Fibroblast of lung (primary cell): ENCODE results near the gene DNAH14. TPM values are rescaled to one million over a fixed set of nuclear protein-coding genes. Genes with fewer than 3 reads are reported as not detected.

ENCODE experiments used
- DNase-seq, 2 donors: peaks; one replicate each; pipeline versions ENCODE4 v3.0.0 to v3.0.0-alpha.2; 2010; ENCODE audit warnings: low read depth in 2 of 2
- H2AFZ ChIP-seq: 2 replicates; pipeline ENCODE4 v1.5.1; 2012; ENCODE audit warnings: low read length, control low read depth, inconsistent platforms
- H3K27ac ChIP-seq: 2 replicates; pipeline ENCODE4 v1.5.1; 2011; ENCODE audit warnings: low read length, control low read depth; ENCODE audit not compliant: insufficient read depth
- H3K27me3 ChIP-seq: 2 replicates; pipeline ENCODE4 v1.5.1; 2011; ENCODE audit warnings: mild to moderate bottlenecking, low read length; ENCODE audit not compliant: control insufficient read depth, insufficient read depth
- H3K36me3 ChIP-seq: 2 replicates; pipeline ENCODE4 v1.5.1; 2011; ENCODE audit warnings: low read length; ENCODE audit not compliant: control insufficient read depth, insufficient read depth
- H3K4me1 ChIP-seq: 2 replicates; pipeline ENCODE4 v1.5.1; 2011; ENCODE audit warnings: low read length; ENCODE audit not compliant: control insufficient read depth, insufficient read depth; ENCODE audit errors: extremely low read depth
- H3K4me2 ChIP-seq: 2 replicates; pipeline ENCODE4 v1.5.1; 2011; ENCODE audit warnings: low read length, control low read depth; ENCODE audit not compliant: insufficient read depth; ENCODE audit errors: extremely low read depth
- H3K4me3 ChIP-seq, 4 experiments: fragments of 200-600 bp in 1 of 4; sonication (generic) in 1 of 4; replicated peaks in 1 of 4; 2 replicates each; pipeline ENCODE4 v1.5.1; 2011 to 2016; ENCODE audit warnings: low read length in 4 of 4, low read depth in 3 of 4, mild to moderate bottlenecking in 3 of 4, control low read depth in 2 of 4, inconsistent platforms in 1 of 4, mixed read lengths in 1 of 4; ENCODE audit not compliant: insufficient read depth in 1 of 4; ENCODE audit errors: control extremely low read depth in 1 of 4
- H3K79me2 ChIP-seq: 2 replicates; pipeline ENCODE4 v1.5.1; 2012; ENCODE audit warnings: mild to moderate bottlenecking, low read length, inconsistent platforms; ENCODE audit not compliant: control insufficient read depth, insufficient read depth
- H3K9ac ChIP-seq: 2 replicates; pipeline ENCODE4 v1.5.1; 2011; ENCODE audit warnings: mild to moderate bottlenecking, low read length, control low read depth; ENCODE audit not compliant: insufficient read depth
- H3K9me3 ChIP-seq: 2 replicates; pipeline ENCODE4 v1.5.1; 2012; ENCODE audit warnings: low read depth, low read length; ENCODE audit not compliant: control insufficient read depth, insufficient read depth
- H4K20me1 ChIP-seq: 2 replicates; pipeline ENCODE4 v1.5.1; 2011; ENCODE audit warnings: low read length; ENCODE audit not compliant: control insufficient read depth, insufficient read depth; ENCODE audit errors: extremely low read depth
- CTCF ChIP-seq, 2 donors: IDR thresholded peaks in 1 of 2; conservative IDR thresholded peaks in 1 of 2; 1 replicate in 1 of 2; 2 replicates in 1 of 2; pipeline ENCODE4 v1.5.1; 2011 to 2012; ENCODE audit warnings: low read length in 2 of 2, control low read depth in 1 of 2, inconsistent platforms in 1 of 2, low read depth in 1 of 2, mild to moderate bottlenecking in 1 of 2
- EZH2 ChIP-seq: IDR thresholded peaks from 2 replicates; pipeline ENCODE4 v1.5.1; 2012; ENCODE audit warnings: low read length, control low read depth, mild to moderate bottlenecking; ENCODE audit errors: missing control alignments
- polyA plus RNA-seq, 2 donors: library from polyadenylated mRNA; depleted of rRNA in 1 of 2; stranded (reverse) in 1 of 2; unstranded in 1 of 2; fragments of >200 nt; gene quantifications; 2 replicates each; pipeline ENCODE4 v1.2.1, GENCODE V29; 2011 to 2012; ENCODE audit warnings: missing spikeins in 1 of 2
- total RNA-seq: library from RNA; depleted of rRNA; stranded (reverse); fragments of >200 nt; gene quantifications from 2 replicates; pipeline ENCODE4 v1.2.1, GENCODE V29; 2014

Gene DNAH14
- total and polyA plus RNA-seq, 2 donors (not counting 1 experiment from before 2014, with no cell fraction given): 5.4 to 19.7 TPM

- Histone ChIP-seq H3K4me1 (no peaks in the 10 kb centered on the region), H2AFZ (no peak overlapping the region), H3K36me3 (no peaks in the 10 kb centered on the region), H3K9ac (no peak overlapping the region), H3K4me2 (no peak overlapping the region), H3K4me3 (no peak overlapping the region), H3K27me3 (no peaks in the 10 kb centered on the region), H3K9me3 (no peaks in the 10 kb centered on the region), H4K20me1 (no peaks in the 10 kb centered on the region), H3K27ac (no peak overlapping the region), H3K79me2 (no peaks in the 10 kb centered on the region)
- TF ChIP-seq CTCF (conservative IDR thresholded peaks at IDR 0.05 in 1 of 2, IDR thresholded peaks at IDR 0.05 in 1 of 2; ENCODE audit: low read depth in 1 of 2, low read length in 2 of 2): no peak
- TF ChIP-seq EZH2: no peak
- no peak for DNase-seq
Observed at GRCh38 chr1:224919508-224919907, 10.0 kb upstream of the DNAH14 start.

- Histone ChIP-seq H3K9me3 (no peaks in the 10 kb centered on the region), H3K79me2 (no peaks in the 10 kb centered on the region), H3K4me1 (no peaks in the 10 kb centered on the region), H3K27me3 (no peaks in the 10 kb centered on the region), H3K36me3 (no peaks in the 10 kb centered on the region), H2AFZ (no peak overlapping the region), H3K4me2 (no peak overlapping the region), H3K27ac (no peak overlapping the region), H3K4me3 (no peak overlapping the region), H4K20me1 (no peaks in the 10 kb centered on the region), H3K9ac (no peak overlapping the region)
- no peak for DNase-seq
- TF ChIP-seq EZH2 (no peak), CTCF (conservative IDR thresholded peaks at IDR 0.05 in 1 of 2, IDR thresholded peaks at IDR 0.05 in 1 of 2; ENCODE audit: low read depth in 1 of 2, low read length in 2 of 2) (no peak)
Observed at GRCh38 chr1:224920930-224921329, 8.5 kb upstream of the DNAH14 start.

- TF ChIP-seq EZH2 (no peak), CTCF (conservative IDR thresholded peaks at IDR 0.05 in 1 of 2, IDR thresholded peaks at IDR 0.05 in 1 of 2; ENCODE audit: low read depth in 1 of 2, low read length in 2 of 2) (no peak)
- Histone ChIP-seq H3K4me1 (no peaks in the 10 kb centered on the region), H3K4me3 (no peak overlapping the region), H3K27me3 (no peaks in the 10 kb centered on the region), H3K9me3 (no peaks in the 10 kb centered on the region), H3K36me3 (no peaks in the 10 kb centered on the region), H4K20me1 (no peaks in the 10 kb centered on the region), H3K79me2 (no peaks in the 10 kb centered on the region), H3K27ac (no peak overlapping the region), H3K9ac (no peak overlapping the region), H3K4me2 (no peak overlapping the region), H2AFZ (no peak overlapping the region)
- no peak for DNase-seq
Observed at GRCh38 chr1:224921354-224921753, 8.1 kb upstream of the DNAH14 start.
